ENCODE results near the gene VSTM4.

Gene VSTM4

DNA sequence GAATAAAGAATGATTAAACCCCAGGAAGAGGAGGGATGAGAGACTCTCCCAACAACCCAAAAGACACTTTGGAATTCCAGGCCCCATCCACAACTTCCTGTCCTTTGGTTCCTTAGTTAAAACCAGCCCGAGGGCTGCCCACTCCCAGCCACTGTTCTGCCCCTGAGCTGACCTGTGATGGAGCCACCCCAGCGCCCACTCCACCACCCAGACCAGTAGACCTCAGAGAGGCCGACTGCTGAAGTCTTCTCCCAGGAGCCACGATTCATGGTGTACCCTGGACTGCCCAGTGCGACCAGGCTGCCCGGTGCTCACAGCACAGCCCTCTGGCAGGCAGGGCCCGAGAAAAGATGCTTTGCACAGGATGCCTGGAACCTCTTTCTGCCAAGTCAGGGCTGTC lies 6.7 kb downstream of the VSTM4 start:
- no peak overlapping the region for H2AFZ ChIP-seq (ENCODE audit: low read depth, low read length)
- H3K4me1 ChIP-seq (ENCODE audit: insufficient read depth, low read length), result no peaks in the 10 kb centered on the region

DNA sequence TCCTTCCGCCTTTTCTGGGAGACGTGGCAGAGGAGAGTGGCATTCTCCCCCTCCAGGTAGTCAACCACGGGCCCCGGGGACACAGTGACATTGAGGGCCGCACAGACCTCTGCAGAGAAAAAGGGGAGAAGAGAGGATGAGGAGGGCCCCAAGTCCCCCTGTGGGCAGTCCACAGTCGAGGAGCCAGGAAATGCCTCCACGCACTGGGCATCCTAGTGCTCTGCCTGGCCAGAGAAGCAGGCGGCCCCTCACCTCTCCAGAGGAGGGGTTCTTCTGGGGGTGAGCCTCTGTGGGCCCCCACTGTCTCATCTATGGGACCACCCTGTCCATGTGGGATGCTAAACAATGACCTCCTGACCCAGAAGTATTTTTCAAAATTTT lies 7.4 kb downstream of the VSTM4 start:
- no peaks in the 10 kb centered on the region for H3K9me3 ChIP-seq (ENCODE audit: low read length)
- no peak overlapping the region for H2AFZ ChIP-seq (ENCODE audit: low read depth, low read length)
- no peaks in the 10 kb centered on the region for H3K36me3 ChIP-seq (ENCODE audit: insufficient read depth, low read length)
- no peak overlapping the region for H3K4me3 ChIP-seq (ENCODE audit: low read length)
- H3K27me3 ChIP-seq (ENCODE audit: insufficient read depth, low read length), result no peaks in the 10 kb centered on the region
- no peaks in the 10 kb centered on the region for H3K4me1 ChIP-seq (ENCODE audit: insufficient read depth, low read length)

More for the DNA sequence above, 6.7 kb downstream of the VSTM4 start:
- H3K9me3 ChIP-seq (ENCODE audit: low read length), result no peaks in the 10 kb centered on the region
- no peaks in the 10 kb centered on the region for H3K27me3 ChIP-seq (ENCODE audit: insufficient read depth, low read length)
- no peaks in the 10 kb centered on the region for H3K36me3 ChIP-seq (ENCODE audit: insufficient read depth, low read length)
- no peak overlapping the region for H3K4me3 ChIP-seq (ENCODE audit: low read length)

- no peaks in the 10 kb centered on the region for H3K4me1 ChIP-seq (ENCODE audit: insufficient read depth, low read length)
- no peaks in the 10 kb centered on the region for H3K9me3 ChIP-seq (ENCODE audit: low read length)
- H3K36me3 ChIP-seq (ENCODE audit: insufficient read depth, low read length), result no peaks in the 10 kb centered on the region
- H3K4me3 ChIP-seq (ENCODE audit: low read length), result no peak overlapping the region
- no peak overlapping the region for H2AFZ ChIP-seq (ENCODE audit: low read depth, low read length)
- H3K27me3 ChIP-seq (ENCODE audit: insufficient read depth, low read length), result no peaks in the 10 kb centered on the region
Measured at GRCh38 chr10:49107111-49107886, 8.0 kb downstream of the VSTM4 start.

- no peak overlapping the region for H3K4me3 ChIP-seq (ENCODE audit: low read length)
- H3K9me3 ChIP-seq (ENCODE audit: low read length), result no peaks in the 10 kb centered on the region
- no peaks in the 10 kb centered on the region for H3K27me3 ChIP-seq (ENCODE audit: insufficient read depth, low read length)
- no peak overlapping the region for H2AFZ ChIP-seq (ENCODE audit: low read depth, low read length)
- no peaks in the 10 kb centered on the region for H3K4me1 ChIP-seq (ENCODE audit: insufficient read depth, low read length)
- H3K36me3 ChIP-seq (ENCODE audit: insufficient read depth, low read length), result no peaks in the 10 kb centered on the region
Measured at GRCh38 chr10:49106451-49106850, 8.9 kb downstream of the VSTM4 start.

GRCh38 chr10:49105076-49105475 lies 10.2 kb downstream of the VSTM4 start:
- no peaks in the 10 kb centered on the region for H3K36me3 ChIP-seq (ENCODE audit: insufficient read depth, low read length)
- H2AFZ ChIP-seq (ENCODE audit: low read depth, low read length), result no peak overlapping the region
- no peaks in the 10 kb centered on the region for H3K9me3 ChIP-seq (ENCODE audit: low read length)
- no peaks in the 10 kb centered on the region for H3K27me3 ChIP-seq (ENCODE audit: insufficient read depth, low read length)
- no peak overlapping the region for H3K4me3 ChIP-seq (ENCODE audit: low read length)
- H3K4me1 ChIP-seq (ENCODE audit: insufficient read depth, low read length), result no peaks in the 10 kb centered on the region

DNA sequence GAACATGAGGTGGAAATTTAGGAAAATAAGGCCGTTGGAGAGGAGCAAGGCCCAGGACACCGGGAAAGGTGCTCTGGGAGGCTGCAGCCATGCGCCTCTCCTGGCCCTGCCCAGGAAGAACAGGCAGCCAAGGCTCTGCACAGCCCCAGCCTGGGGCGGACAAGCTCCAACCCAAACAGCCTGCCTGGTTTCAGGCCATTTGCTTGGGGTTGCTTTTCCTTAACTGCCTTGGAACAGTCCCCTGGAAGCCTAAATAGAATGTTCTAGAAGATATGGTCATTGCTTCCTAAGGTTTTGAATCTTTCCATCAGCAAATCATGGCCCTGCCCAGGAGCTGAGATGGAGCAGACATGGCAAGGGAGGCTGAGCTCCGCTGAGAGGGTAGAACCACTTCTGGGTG lies 11.0 kb downstream of the VSTM4 start:
- Histone ChIP-seq H3K27me3 (ENCODE audit: insufficient read depth, low read length) (no peaks in the 10 kb centered on the region), H3K4me3 (ENCODE audit: low read length) (no peak overlapping the region), H3K9me3 (ENCODE audit: low read length) (no peaks in the 10 kb centered on the region), H2AFZ (ENCODE audit: low read depth, low read length) (no peak overlapping the region), H3K36me3 (ENCODE audit: insufficient read depth, low read length) (no peaks in the 10 kb centered on the region), H3K4me1 (ENCODE audit: insufficient read depth, low read length) (no peaks in the 10 kb centered on the region)

DNA sequence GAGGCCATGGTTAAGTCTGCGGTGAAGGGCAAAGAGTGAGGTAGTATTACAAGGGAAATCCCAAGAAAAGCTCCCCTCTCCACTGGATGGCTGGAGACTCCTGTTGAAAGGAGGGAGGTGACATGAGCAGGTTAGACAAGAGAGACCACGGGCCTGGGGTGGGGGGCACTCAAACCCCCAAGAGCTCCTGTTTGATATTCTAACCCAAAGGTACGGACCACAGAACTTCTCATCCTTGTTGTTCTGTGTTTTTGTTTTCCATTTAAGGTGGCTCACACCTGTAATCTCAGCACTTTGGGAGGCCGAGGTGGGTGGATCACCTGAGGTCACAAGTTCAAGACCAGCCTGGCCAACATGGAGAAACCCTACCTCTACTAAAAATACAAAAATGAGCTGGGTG lies 11.6 kb downstream of the VSTM4 start:
- no peak overlapping the region for H2AFZ ChIP-seq (ENCODE audit: low read depth, low read length)
- no peak overlapping the region for H3K4me3 ChIP-seq (ENCODE audit: low read length)
- H3K9me3 ChIP-seq (ENCODE audit: low read length), result no peaks in the 10 kb centered on the region
- no peaks in the 10 kb centered on the region for H3K4me1 ChIP-seq (ENCODE audit: insufficient read depth, low read length)
- no peaks in the 10 kb centered on the region for H3K36me3 ChIP-seq (ENCODE audit: insufficient read depth, low read length)
- H3K27me3 ChIP-seq (ENCODE audit: insufficient read depth, low read length), result no peaks in the 10 kb centered on the region

GRCh38 chr10:49099046-49099445 lies 16.3 kb downstream of the VSTM4 start:
- Histone ChIP-seq H3K4me3 (ENCODE audit: low read length) (no peak overlapping the region), H2AFZ (ENCODE audit: low read depth, low read length) (no peak overlapping the region), H3K27me3 (ENCODE audit: insufficient read depth, low read length) (no peaks in the 10 kb centered on the region), H3K4me1 (ENCODE audit: insufficient read depth, low read length) (peaks cover 20% of the 10 kb centered on the region), H3K9me3 (ENCODE audit: low read length) (no peaks in the 10 kb centered on the region), H3K36me3 (ENCODE audit: insufficient read depth, low read length) (no peaks in the 10 kb centered on the region)

GRCh38 chr10:49096890-49097445 lies 18.4 kb downstream of the VSTM4 start:
- H3K4me3 ChIP-seq (ENCODE audit: low read length), result no peak overlapping the region
- no peak overlapping the region for H2AFZ ChIP-seq (ENCODE audit: low read depth, low read length)
- no peaks in the 10 kb centered on the region for H3K36me3 ChIP-seq (ENCODE audit: insufficient read depth, low read length)
- no peaks in the 10 kb centered on the region for H3K27me3 ChIP-seq (ENCODE audit: insufficient read depth, low read length)
- peaks cover 22% of the 10 kb centered on the region for H3K4me1 ChIP-seq (ENCODE audit: insufficient read depth, low read length)
- H3K9me3 ChIP-seq (ENCODE audit: low read length), result no peaks in the 10 kb centered on the region

DNA sequence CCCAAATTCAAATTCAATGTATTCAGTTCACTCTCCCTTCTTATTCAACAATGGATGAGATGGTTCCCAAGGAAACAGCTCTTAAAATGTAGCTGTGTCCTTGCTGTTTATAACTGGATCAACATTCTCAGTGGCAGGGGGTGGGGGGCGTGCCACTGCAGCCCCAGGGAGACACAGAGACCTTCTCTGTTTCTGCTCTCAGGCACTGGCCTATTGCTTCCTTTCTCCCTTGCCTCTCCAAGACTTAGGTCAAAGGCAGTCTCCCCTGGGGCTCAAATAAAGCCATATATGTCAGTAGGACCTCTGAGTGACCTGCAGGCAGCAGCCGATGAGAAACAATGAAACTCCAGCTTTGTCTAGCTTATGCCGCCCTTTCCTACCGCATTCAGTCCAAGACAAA lies 20.7 kb downstream of the VSTM4 start:
- Histone ChIP-seq H2AFZ (ENCODE audit: low read depth, low read length) (no peak overlapping the region), H3K4me1 (ENCODE audit: insufficient read depth, low read length) (peaks cover 22% of the 10 kb centered on the region), H3K27me3 (ENCODE audit: insufficient read depth, low read length) (no peaks in the 10 kb centered on the region), H3K36me3 (ENCODE audit: insufficient read depth, low read length) (no peaks in the 10 kb centered on the region), H3K9me3 (ENCODE audit: low read length) (no peaks in the 10 kb centered on the region), H3K4me3 (ENCODE audit: low read length) (no peak overlapping the region)

- Histone ChIP-seq H3K36me3 (ENCODE audit: insufficient read depth, low read length) (no peaks in the 10 kb centered on the region), H3K4me3 (ENCODE audit: low read length) (no peak overlapping the region)
Measured at GRCh38 chr10:49093922-49094321, 21.4 kb downstream of the VSTM4 start.

GRCh38 chr10:49092477-49092876 lies 22.8 kb downstream of the VSTM4 start:
- H3K4me1 ChIP-seq (ENCODE audit: insufficient read depth, low read length), result peaks cover 22% of the 10 kb centered on the region
- no peak overlapping the region for H2AFZ ChIP-seq (ENCODE audit: low read depth, low read length)
- H3K36me3 ChIP-seq (ENCODE audit: insufficient read depth, low read length), result no peaks in the 10 kb centered on the region
- H3K27me3 ChIP-seq (ENCODE audit: insufficient read depth, low read length), result no peaks in the 10 kb centered on the region
- H3K4me3 ChIP-seq (ENCODE audit: low read length), result no peak overlapping the region
- no peaks in the 10 kb centered on the region for H3K9me3 ChIP-seq (ENCODE audit: low read length)

More at GRCh38 chr10:49093922-49094321, 21.4 kb downstream of the VSTM4 start:
- Histone ChIP-seq H3K9me3 (ENCODE audit: low read length) (no peaks in the 10 kb centered on the region), H3K27me3 (ENCODE audit: insufficient read depth, low read length) (no peaks in the 10 kb centered on the region), H3K4me1 (ENCODE audit: insufficient read depth, low read length) (peaks cover 22% of the 10 kb centered on the region), H2AFZ (ENCODE audit: low read depth, low read length) (no peak overlapping the region)

DNA sequence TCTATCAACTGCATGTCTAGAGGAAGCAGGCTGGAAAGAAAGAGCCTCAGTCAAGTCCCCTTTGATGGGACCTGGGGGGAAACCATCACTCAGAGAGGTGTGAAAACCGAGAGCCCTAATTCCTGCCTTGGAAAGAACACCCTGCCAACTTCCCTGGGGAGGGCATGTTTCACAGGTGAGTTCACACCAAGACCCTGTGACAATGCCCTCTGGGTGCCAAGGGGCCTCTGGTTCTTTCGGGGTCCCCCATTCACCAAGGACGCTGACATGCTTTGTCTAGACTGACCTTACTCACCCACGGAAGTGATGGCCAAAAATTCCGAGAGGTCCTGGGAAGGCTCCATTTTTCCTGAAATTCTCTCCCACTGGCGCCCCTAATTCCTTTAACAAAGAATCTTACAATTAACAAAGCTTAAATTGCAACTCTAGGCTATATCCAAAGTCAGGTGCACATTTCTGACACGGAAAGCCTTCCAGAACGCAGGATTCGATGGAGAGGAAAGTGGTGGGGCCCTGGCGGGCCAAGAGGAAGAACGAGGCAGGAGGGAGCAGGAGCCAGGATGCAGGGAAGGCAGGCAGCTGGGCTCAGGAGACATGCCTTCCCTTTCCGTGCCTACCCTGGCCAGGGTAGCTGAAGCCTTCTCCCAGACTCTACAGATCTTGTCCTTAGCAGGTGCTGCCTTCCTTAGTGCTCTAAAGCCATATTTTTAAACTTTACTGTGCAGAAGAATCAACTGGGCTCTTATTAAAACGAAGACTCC lies 23.7 kb downstream of the VSTM4 start:
- no peaks in the 10 kb centered on the region for H3K27me3 ChIP-seq (ENCODE audit: insufficient read depth, low read length)
- no peaks in the 10 kb centered on the region for H3K9me3 ChIP-seq (ENCODE audit: low read length)
- H3K4me1 ChIP-seq (ENCODE audit: insufficient read depth, low read length), result peaks cover 22% of the 10 kb centered on the region
- no peak overlapping the region for H3K4me3 ChIP-seq (ENCODE audit: low read length)
- H2AFZ ChIP-seq (ENCODE audit: low read depth, low read length), result no peak overlapping the region
- H3K36me3 ChIP-seq (ENCODE audit: insufficient read depth, low read length), result no peaks in the 10 kb centered on the region
